Loucy (cell line): ENCODE data around the gene OR9A2.
A peak's percentile ranks its signal among the peaks of the same experiment; 100 is the strongest.

Experiments
- H2AFZ ChIP-seq: fragments of 200-600 bp; sonication (generic); 2 replicates; pipeline ENCODE4 v1.6.0; 2016; ENCODE audit warnings: antibody characterized with exemption, mild to moderate bottlenecking, low read length, moderate library complexity
- H3F3A ChIP-seq: fragments of 200-600 bp; 2 replicates; pipeline ENCODE4 v1.6.0; 2016; ENCODE audit warnings: antibody characterized with exemption, low read depth, mild to moderate bottlenecking
- H3K27me3 ChIP-seq: fragments of 200-600 bp; sonication (generic); 2 replicates; pipeline ENCODE4 v1.6.1; 2014; ENCODE audit warnings: low read length, mild to moderate bottlenecking; ENCODE audit not compliant: insufficient read depth, poor library complexity, severe bottlenecking
- H3K36me3 ChIP-seq: fragments of 200-600 bp; sonication (generic); 2 replicates; pipeline ENCODE4 v1.6.1; 2016; ENCODE audit warnings: low read length; ENCODE audit not compliant: insufficient read depth
- H3K4me1 ChIP-seq: fragments of 200-600 bp; sonication (generic); 2 replicates; pipeline ENCODE4 v1.5.1; 2014; ENCODE audit warnings: low read length, mild to moderate bottlenecking; ENCODE audit not compliant: insufficient read depth, poor library complexity, severe bottlenecking
- H3K4me2 ChIP-seq: fragments of 200-600 bp; sonication (generic); 2 replicates; pipeline ENCODE4 v1.6.0; 2014; ENCODE audit warnings: antibody characterized with exemption, low read length, low read depth, mild to moderate bottlenecking; ENCODE audit not compliant: poor library complexity, severe bottlenecking
- H3K4me3 ChIP-seq: fragments of 200-600 bp; sonication (generic); 2 replicates; pipeline ENCODE4 v1.5.1; 2014; ENCODE audit warnings: low read length, mild to moderate bottlenecking, mixed read lengths; ENCODE audit not compliant: poor library complexity, severe bottlenecking
- H3K79me2 ChIP-seq: fragments of 200-600 bp; sonication (generic); 2 replicates; pipeline ENCODE4 v1.6.1; 2014; ENCODE audit warnings: low read length; ENCODE audit not compliant: insufficient read depth
- H3K9ac ChIP-seq: fragments of 200-600 bp; sonication (generic); 2 replicates; pipeline ENCODE4 v1.6.0; 2014; ENCODE audit warnings: mild to moderate bottlenecking, low read depth, low read length, moderate library complexity; ENCODE audit not compliant: poor library complexity, severe bottlenecking
- H3K9me2 ChIP-seq: fragments of 200-600 bp; sonication (generic); replicated peaks from 2 replicates; pipeline ENCODE4 v1.6.1; 2016; ENCODE audit warnings: low read depth, low read length, mixed read lengths
- H3K9me3 ChIP-seq: fragments of 200-600 bp; sonication (generic); 2 replicates; pipeline ENCODE4 v1.6.1; 2014; ENCODE audit warnings: mild to moderate bottlenecking, antibody characterized with exemption, low read length, low read depth; ENCODE audit not compliant: insufficient read depth
- H4K20me1 ChIP-seq: fragments of 200-600 bp; sonication (generic); 2 replicates; pipeline ENCODE4 v1.6.0; 2014; ENCODE audit warnings: antibody characterized with exemption, low read length, mild to moderate bottlenecking; ENCODE audit not compliant: insufficient read depth, poor library complexity, severe bottlenecking
- CTCF ChIP-seq: fragments of 200-600 bp; sonication (generic); conservative IDR thresholded peaks from 2 replicates; pipeline ENCODE4 v1.5.1; 2014; ENCODE audit warnings: mild to moderate bottlenecking, antibody characterized with exemption, low read length
- EZH2phosphoT487 ChIP-seq: fragments of 200-600 bp; IDR thresholded peaks from 2 replicates; pipeline ENCODE4 v1.6.1; 2018; ENCODE audit warnings: antibody characterized with exemption, mild to moderate bottlenecking, moderate library complexity, borderline replicate concordance

OR9A2 gene

DNA sequence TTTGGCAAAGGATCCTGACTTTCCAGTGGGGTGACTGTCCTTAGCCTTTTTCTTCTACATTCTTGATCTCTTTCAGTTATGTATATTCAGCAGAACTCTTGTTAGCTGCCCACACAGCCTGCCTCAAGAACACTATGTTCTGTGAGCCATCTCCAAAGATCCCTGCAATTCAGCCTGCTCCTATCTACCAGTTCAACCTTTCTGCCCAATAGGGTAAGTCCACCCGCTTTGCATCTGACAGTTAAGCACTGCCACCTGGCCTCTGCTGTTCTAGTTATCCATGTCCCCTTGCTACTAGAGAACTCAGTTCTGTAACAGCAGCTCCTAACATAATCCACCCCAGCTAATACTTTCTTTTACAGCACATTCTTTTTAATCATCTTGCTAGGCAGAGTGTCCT lies 13.5 kb downstream of the OR9A2 start:
- Histone ChIP-seq H3K36me3 (no peaks in the 10 kb centered on the region), H3K79me2 (no peaks in the 10 kb centered on the region), H3K27me3 (no peaks in the 10 kb centered on the region), H2AFZ (no peak overlapping the region), H3F3A (no peaks in the 10 kb centered on the region), H3K4me1 (peaks cover 38% of the 10 kb centered on the region), H3K9me3 (no peaks in the 10 kb centered on the region), H3K4me3 (no peak overlapping the region), H3K9ac (no peak overlapping the region), H4K20me1 (no peaks in the 10 kb centered on the region), H3K9me2 (no peaks in the 10 kb centered on the region), H3K4me2 (no peak overlapping the region)
- no peak for TF ChIP-seq CTCF

DNA sequence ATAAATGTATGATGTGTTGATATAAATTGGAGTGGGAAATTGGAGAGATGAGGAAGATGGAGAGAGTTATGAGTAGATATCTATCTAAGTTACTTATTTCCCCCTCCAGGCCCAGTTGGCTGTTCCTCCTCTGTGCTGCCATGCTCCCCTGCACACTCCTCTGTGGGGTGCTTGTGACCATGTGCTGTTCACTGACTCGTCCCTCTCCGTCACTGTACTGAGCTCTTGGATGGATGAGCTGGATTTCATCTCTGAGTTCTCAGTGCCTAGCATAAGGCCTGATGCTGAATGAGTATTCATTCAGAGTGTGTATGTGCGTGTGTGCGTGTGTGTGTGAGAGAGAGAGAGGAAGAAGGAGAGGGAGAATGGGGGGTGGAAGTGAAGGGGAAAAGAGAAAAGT lies 14.5 kb downstream of the OR9A2 start:
- Histone ChIP-seq H4K20me1 (no peaks in the 10 kb centered on the region), H3K9ac (no peak overlapping the region), H3F3A (no peaks in the 10 kb centered on the region), H2AFZ (no peak overlapping the region), H3K27me3 (no peaks in the 10 kb centered on the region), H3K9me2 (no peaks in the 10 kb centered on the region), H3K4me2 (peak overlapping the region; percentile 55), H3K9me3 (no peaks in the 10 kb centered on the region), H3K4me3 (no peak overlapping the region), H3K36me3 (no peaks in the 10 kb centered on the region), H3K79me2 (no peaks in the 10 kb centered on the region), H3K4me1 (peaks cover 39% of the 10 kb centered on the region)
- no peak for TF ChIP-seq CTCF
- no peak for TF ChIP-seq EZH2phosphoT487

- H3K4me2 ChIP-seq = peak overlapping the region; percentile 55
- H3K4me1 ChIP-seq = peaks cover 35% of the 10 kb centered on the region
- H3K36me3 ChIP-seq = no peaks in the 10 kb centered on the region
Measured at GRCh38 chr7:143012001-143012400, 14.9 kb downstream of the OR9A2 start.

More at GRCh38 chr7:143012001-143012400, 14.9 kb downstream of the OR9A2 start:
- Histone ChIP-seq H3K9me2 (no peaks in the 10 kb centered on the region), H3K9me3 (no peaks in the 10 kb centered on the region), H3K9ac (peak overlapping the region; percentile 52), H3F3A (no peaks in the 10 kb centered on the region), H3K27me3 (no peaks in the 10 kb centered on the region), H3K79me2 (no peaks in the 10 kb centered on the region), H3K4me3 (peak overlapping the region; percentile 48), H4K20me1 (no peaks in the 10 kb centered on the region), H2AFZ (no peak overlapping the region)
- no peak for TF ChIP-seq EZH2phosphoT487
- TF ChIP-seq CTCF = no peak
